Lower leg skin (tissue), 4 donors: Measurements from ENCODE around the gene CEP85. TPM values are rescaled to one million over a fixed set of nuclear protein-coding genes. Genes with fewer than 3 reads are reported as not detected.

Experiments used
- DNase-seq, 2 donors: peaks; one replicate each; pipeline ENCODE4 v3.0.0-alpha.2; 2019; ENCODE audit warnings: low spot score in 2 of 2
- H3K4me3 ChIP-seq: fragments of 200-600 bp; sonication (generic); 2 replicates; pipeline ENCODE4 v1.5.1; 2017; ENCODE audit warnings: mild to moderate bottlenecking, low read depth; ENCODE audit not compliant: poor library complexity, severe bottlenecking
- CTCF ChIP-seq, 3 donors: fragments of 450-650 bp; IDR thresholded peaks; one replicate each; pipeline ENCODE4 v1.5.1; 2016; ENCODE audit warnings: antibody characterized with exemption in 3 of 3, mild to moderate bottlenecking in 3 of 3, moderate library complexity in 2 of 3
- POLR2A ChIP-seq, 2 donors: fragments of 450-650 bp; IDR thresholded peaks; one replicate each; pipeline ENCODE4 v1.6.1; 2016 to 2017; ENCODE audit warnings: antibody characterized with exemption in 2 of 2, mild to moderate bottlenecking in 1 of 2, moderate library complexity in 1 of 2
- WGBS, 2 donors: methylation state at CpG; one replicate each; pipeline ENCODE4 v1.1.5; 2018; 5-methylcytosine and 5-hydroxymethylcytosine counted together
- intact Hi-C: fragments of 100-400 bp; cut with DNase I; formaldehyde crosslinking; loops from one replicate; pipeline ENCODE4 v1.15.0; 2023; ENCODE audit warnings: low total_unique reads
- total RNA-seq, 4 donors: library from RNA; depleted of rRNA; stranded (reverse); fragments of >200 nt; gene quantifications; one replicate each; pipeline ENCODE4 v1.1.0, GENCODE V29; 2016

Gene CEP85
- total RNA-seq, 4 donors from 2014 or later: 13.0 to 17.2 (median 14.1) TPM

GRCh38 chr1:26213335-26213905 is 20.6 kb upstream of the CEP85 start:
- WGBS, 2 donors: 65 to 74% methylated on average over 6 of the region's 6 CpGs
- intact Hi-C loops: no loop called here
- no peak for DNase-seq
- H3K4me3 ChIP-seq: no peak overlapping the region
- TF ChIP-seq CTCF (IDR thresholded peaks at IDR 0.05): no peak
- TF ChIP-seq POLR2A (IDR thresholded peaks at IDR 0.05): no peak

- H3K4me3 ChIP-seq: no peak overlapping the region
- intact Hi-C loops: no loop called here
- 42 to 53% methylated on average over 3 of the region's 3 CpGs for WGBS, 2 donors
- TF ChIP-seq POLR2A (IDR thresholded peaks at IDR 0.05) (no peak), CTCF (IDR thresholded peaks at IDR 0.05) (no peak)
- DNase-seq: no peak
Measured at GRCh38 chr1:26215246-26215645, 18.8 kb upstream of the CEP85 start.

- WGBS, 2 donors: 36 to 47% methylated on average over 11 of the region's 11 CpGs
- intact Hi-C loops: no loop called here
- TF ChIP-seq CTCF (IDR thresholded peaks at IDR 0.05) (no peak), POLR2A (IDR thresholded peaks at IDR 0.05) (no peak)
- DNase-seq: no peak
- no peak overlapping the region for H3K4me3 ChIP-seq
Measured at GRCh38 chr1:26218906-26219494, 15.0 kb upstream of the CEP85 start.

- intact Hi-C loops: no loop called here
- no peak for DNase-seq
Measured at GRCh38 chr1:26220199-26220912, 13.6 kb upstream of the CEP85 start.

GRCh38 chr1:26221094-26221493 is 12.9 kb upstream of the CEP85 start:
- no peak for TF ChIP-seq POLR2A (IDR thresholded peaks at IDR 0.05)
- WGBS, 2 donors: 92 to 96% methylated on average over 2 of the region's 2 CpGs
- intact Hi-C loops: no loop called here
- no peak for DNase-seq
- no peak overlapping the region for H3K4me3 ChIP-seq

More at GRCh38 chr1:26220199-26220912, 13.6 kb upstream of the CEP85 start:
- TF ChIP-seq CTCF (IDR thresholded peaks at IDR 0.05): no peak
- no peak for TF ChIP-seq POLR2A (IDR thresholded peaks at IDR 0.05)
- H3K4me3 ChIP-seq: no peak overlapping the region
- 62 to 73% methylated on average over 21 to 25 of the region's 27 CpGs for WGBS, 2 donors

GRCh38 chr1:26224606-26225005 is 9.4 kb upstream of the CEP85 start:
- WGBS, 2 donors: 83 to 89% methylated on average over 7 of the region's 7 CpGs
- no peak overlapping the region for H3K4me3 ChIP-seq
- DNase-seq: peak in 1 of 2 donors; percentile 76
- intact Hi-C loops: no loop called here
- TF ChIP-seq CTCF (IDR thresholded peaks at IDR 0.05) (no peak), POLR2A (IDR thresholded peaks at IDR 0.05) (no peak)
